GM18867 (cell line): ENCODE data around the gene NOC2L.
A peak's percentile ranks its signal among the peaks of the same experiment; 100 is the strongest.
"Not testable (repeated sequence)": the region's sequence is repeated elsewhere in the genome, so short reads cannot be mapped to it uniquely, and the experiment has no call there.

Experiments
- ATAC-seq: cut with Tn5 transposase; IDR thresholded peaks from one replicate; pipeline ENCODE4 v1.9.1; 2021; ENCODE audit warnings: mild to moderate bottlenecking, moderate library complexity; ENCODE audit not compliant: unreplicated experiment

The NOC2L gene

GRCh38 chr1:907611-908451 lies 51.2 kb downstream of the NOC2L start:
- ATAC-seq: no peak

GRCh38 chr1:906600-907420 lies 52.2 kb downstream of the NOC2L start:
- no peak for ATAC-seq

DNA sequence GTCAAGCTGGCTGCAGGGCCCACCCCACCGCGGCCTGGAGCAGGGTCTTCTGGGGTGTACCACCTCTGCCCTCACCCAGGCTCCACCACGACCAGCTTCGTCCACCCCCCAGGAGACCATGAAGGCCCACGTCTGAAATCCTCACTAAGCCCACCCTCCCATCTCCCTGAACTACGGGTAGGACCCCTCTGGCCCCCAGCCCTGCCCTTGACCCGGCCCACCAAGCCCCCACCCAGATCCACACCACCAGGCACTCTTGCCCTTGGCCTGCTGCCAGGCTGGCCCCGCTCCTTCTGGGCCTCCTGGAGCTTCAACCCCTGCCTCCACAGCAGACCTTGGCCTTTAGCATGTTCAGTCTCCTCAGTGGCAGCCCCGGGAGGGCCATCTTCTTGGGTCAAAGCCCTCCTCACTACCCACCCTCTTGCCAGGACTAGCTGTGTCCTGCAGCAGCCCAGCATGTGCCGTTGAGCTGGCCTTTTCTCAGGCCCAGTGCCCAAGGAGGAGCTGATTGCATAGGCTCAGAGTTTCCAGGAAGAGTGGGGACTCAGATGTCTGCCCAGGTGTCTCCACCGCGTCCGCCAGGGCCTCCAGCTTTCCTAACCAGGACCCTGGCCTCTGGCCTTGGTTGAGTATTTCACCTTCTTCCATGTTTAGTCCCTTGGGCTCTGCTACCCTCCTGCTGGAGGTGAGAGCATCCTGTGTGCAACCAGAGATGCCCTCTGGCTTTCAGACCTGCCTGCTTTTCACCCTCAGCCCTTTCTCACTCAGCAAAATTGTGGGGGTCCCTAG lies 53.1 kb downstream of the NOC2L start:
- no peak for ATAC-seq

- ATAC-seq: no peak
Observed at GRCh38 chr1:905071-905749, 53.8 kb downstream of the NOC2L start.

DNA sequence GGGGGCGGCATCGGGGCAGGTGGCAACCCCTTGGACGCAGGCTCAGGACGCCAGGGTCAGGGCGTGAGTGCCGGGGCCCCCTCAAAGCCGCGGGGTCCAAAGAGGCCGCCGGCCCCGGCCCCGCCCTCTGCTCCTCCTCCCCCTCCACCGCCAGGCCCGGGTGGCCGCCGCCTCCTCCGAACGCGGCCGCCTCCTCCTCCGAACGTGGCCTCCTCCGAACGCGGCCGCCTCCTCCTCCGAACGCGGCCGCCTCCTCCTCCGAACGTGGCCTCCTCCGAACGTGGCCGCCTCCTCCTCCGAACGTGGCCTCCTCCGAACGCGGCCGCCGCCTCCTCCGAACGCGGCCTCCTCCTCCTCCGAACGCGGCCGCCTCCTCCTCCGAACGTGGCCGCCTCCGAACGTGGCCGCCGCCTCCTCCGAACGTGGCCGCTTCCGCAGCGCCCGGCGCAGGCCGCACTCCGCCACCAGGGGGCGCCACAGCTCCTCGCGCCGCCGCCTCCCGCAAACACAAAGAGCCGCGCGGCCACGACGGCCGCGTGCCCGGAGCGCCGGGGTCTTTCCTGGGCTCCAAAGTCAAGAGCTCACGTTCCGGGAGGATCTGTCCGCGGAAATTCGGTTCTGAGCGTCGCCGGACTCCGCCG lies 54.6 kb downstream of the NOC2L start:
- ATAC-seq: peak; percentile 63

GRCh38 chr1:903721-904271 lies 55.3 kb downstream of the NOC2L start:
- ATAC-seq: no peak

DNA sequence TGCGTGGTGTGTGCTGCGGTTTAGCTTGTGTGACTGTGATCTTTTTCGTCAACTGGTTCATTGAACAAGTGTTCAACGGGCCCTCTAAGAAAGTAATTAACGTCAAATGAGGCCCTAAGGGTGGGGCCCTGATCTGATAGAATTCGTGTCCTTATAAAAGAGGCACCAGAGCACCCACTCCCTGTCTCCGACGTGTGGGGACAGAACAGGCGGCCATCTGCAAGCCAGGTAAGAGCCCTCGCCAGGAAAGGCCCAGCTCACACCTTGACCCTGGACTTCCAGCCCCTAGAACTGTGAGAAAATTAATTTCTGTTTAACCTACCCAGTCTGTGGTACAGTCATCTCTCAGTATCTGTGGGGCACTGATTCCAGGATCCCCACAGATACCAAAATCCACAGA lies 55.8 kb downstream of the NOC2L start:
- ATAC-seq: no peak

GRCh38 chr1:902802-903201 lies 56.3 kb downstream of the NOC2L start:
- ATAC-seq: no peak

GRCh38 chr1:901108-901859 lies 57.8 kb downstream of the NOC2L start:
- no peak for ATAC-seq

DNA sequence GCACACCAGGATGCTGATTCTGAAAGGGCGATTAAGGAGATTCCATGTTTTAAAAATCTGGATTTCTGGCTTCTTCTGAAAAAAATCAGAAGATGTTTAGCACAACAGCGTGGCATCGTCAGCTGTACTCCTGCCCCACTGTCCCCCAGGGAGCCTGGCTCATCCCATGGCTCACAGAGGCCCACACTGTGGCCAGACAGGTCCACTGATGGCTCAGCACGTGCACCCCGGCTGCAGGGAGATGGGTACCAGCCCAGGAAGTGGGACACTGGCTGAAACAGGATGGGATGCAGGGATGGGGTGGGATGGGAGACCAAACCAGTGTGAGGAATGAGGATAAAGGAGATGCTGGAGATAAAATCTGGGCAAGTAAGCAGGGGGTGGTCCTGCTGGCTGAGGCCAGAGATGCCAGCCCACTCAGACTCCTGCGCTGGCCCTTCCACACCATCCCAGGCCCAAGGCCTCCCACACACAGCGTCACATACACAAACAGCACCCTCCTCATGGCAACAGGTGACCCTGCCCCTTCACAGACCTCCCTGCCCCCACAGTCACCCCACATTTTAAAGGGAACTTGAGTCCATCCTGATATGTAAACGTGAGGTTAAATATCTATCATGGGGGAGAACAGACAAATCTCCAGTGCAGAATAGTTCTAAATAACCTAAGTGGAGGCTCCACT lies 59.3 kb downstream of the NOC2L start:
- no peak for ATAC-seq

DNA sequence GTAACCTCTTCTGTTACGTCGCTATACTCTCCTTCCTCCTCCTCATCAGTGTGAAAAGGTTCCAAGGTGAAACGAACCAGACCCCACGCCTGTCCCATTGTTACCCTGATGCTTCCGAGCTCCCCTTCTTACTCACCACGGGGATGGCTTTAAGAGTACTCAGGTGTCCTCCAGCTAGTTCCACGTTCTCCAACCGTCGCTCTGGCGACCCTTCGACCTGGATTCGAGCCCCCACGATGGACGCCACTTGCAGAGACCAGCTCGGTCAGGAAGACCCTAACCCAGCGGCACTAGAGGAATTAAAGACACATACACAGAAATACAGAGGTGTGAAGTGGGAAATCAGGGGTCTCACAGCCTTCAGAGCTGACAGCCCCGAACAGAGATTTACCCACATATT lies 61.1 kb downstream of the NOC2L start:
- ATAC-seq: not testable (repeated sequence)

DNA sequence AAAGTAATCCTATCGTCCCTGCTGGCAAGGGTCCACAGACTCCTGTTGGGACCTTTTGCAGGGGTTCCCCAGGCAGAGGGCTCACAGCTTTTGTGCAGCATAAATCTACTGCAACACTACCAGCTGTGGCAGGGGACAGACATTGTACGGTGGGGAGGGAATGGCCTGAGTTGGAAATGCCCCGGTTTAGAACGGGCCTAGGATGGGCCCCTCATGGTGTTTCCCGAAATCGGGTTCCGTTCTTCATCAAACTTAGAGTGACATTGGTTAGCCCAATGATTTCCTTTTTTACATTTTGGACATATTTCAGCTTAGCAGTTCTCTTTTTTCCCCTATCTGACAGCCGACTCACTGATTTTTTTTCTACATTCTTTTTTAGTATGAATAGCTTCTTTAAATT lies 61.8 kb downstream of the NOC2L start:
- no peak for ATAC-seq
